Thyroid gland (tissue), 4 donors: ENCODE results near the gene FOXC1.

ENCODE experiments used
- CTCF ChIP-seq, 6 experiments: fragments of 200-600 bp in 3 of 6; fragments of 450-650 bp in 3 of 6; sonication (generic) in 3 of 6; IDR thresholded peaks; one replicate each; pipeline ENCODE4 v1.5.1; 2016 to 2019; ENCODE audit warnings: antibody characterized with exemption in 6 of 6, mild to moderate bottlenecking in 2 of 6, inconsistent platforms in 1 of 6, moderate library complexity in 1 of 6
- POLR2A ChIP-seq, 2 donors: fragments of 450-650 bp; IDR thresholded peaks; one replicate each; pipeline ENCODE4 v1.6.1; 2017; ENCODE audit warnings: antibody characterized with exemption in 2 of 2, mild to moderate bottlenecking in 2 of 2, moderate library complexity in 1 of 2

DNA sequence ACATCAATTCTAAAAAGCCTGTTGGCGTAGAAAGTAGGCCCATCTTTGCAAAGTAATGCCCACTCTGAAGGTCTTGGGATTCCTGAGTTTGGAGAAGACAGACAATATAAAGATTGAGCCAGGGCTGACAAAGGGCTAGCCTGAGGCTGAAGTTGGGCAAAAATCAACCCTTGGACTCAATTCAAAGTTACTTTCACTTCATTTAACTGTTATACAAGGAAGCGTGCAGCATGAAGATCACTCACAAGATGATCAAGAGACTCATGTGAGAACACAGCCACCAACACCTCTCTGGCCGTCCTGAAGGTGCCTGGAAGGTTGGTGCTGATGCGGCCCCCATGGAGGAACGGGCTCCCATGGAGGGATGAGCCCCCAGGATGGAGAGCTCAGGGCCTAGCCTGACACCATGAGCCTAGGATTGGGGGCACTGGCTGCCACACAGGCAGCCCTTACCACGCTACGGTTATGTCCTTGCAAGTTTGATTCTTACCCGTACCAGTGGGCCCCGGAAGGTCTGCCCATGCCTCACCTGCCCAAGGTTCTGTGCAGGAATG lies 26.6 kb downstream of the FOXC1 start:
- no peak for TF ChIP-seq CTCF (IDR thresholded peaks at IDR 0.05)
- no peak for TF ChIP-seq POLR2A (IDR thresholded peaks at IDR 0.05)
